WERI-Rb-1 (cell line): ENCODE results near the gene CYP8B1.
"Not testable (repeated sequence)": the region's sequence is repeated elsewhere in the genome, so short reads cannot be mapped to it uniquely, and the experiment has no call there.

Experiments
- DNase-seq: peaks from one replicate; pipeline ENCODE4 v3.0.0-alpha.2; 2020
- H3K27ac ChIP-seq: fragments of 250-450 bp; sonication (Bioruptor Pico); 2 replicates; pipeline ENCODE4 v1.5.1; 2020; ENCODE audit warnings: mild to moderate bottlenecking, moderate library complexity
- H3K27me3 ChIP-seq: fragments of 250-450 bp; sonication (Bioruptor Pico); 2 replicates; pipeline ENCODE4 v1.5.1; 2021; ENCODE audit warnings: mild to moderate bottlenecking, low read depth, moderate library complexity; ENCODE audit not compliant: insufficient read depth, severe bottlenecking
- H3K36me3 ChIP-seq: fragments of 250-450 bp; sonication (Bioruptor Pico); 2 replicates; pipeline ENCODE4 v1.5.1; 2020; ENCODE audit warnings: mild to moderate bottlenecking, moderate library complexity
- H3K4me3 ChIP-seq: 2 replicates; pipeline ENCODE4 v1.5.1; 2011; ENCODE audit warnings: low read depth, mild to moderate bottlenecking, control low read depth, low read length
- H3K9me3 ChIP-seq: fragments of 250-450 bp; sonication (Bioruptor Pico); 2 replicates; pipeline ENCODE4 v1.5.1; 2021; ENCODE audit warnings: mild to moderate bottlenecking, moderate library complexity; ENCODE audit not compliant: severe bottlenecking
- TF ChIP-seq, protein P1 (sequence below): IDR thresholded peaks from 2 replicates; pipeline ENCODE4 v1.5.1; 2011; ENCODE audit warnings: low read depth, mild to moderate bottlenecking, control low read depth, inconsistent platforms, low read length

CYP8B1 gene

DNA sequence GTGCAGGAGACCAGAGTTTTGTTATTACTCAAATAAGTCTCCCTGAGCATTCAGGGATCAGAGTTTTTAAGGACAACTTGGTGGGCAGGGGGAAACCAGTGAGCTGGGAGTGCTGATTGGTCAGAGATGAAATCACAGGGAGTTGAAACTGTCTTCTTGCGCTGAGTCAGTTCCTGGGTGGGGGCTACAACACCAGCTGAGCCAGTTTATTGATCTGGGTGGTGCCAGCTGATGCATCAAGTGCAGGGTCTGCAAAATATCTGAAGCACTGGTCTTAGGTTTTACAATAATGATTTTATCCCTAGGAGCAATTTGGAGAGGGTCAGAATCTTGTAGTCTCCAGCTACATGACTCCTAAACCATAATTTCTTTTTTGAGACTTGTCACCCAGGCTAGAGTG is 16.5 kb upstream of the CYP8B1 start:
- no peaks in the 10 kb centered on the region for H3K27me3 ChIP-seq
- H3K4me3 ChIP-seq: no peak overlapping the region
- H3K27ac ChIP-seq: no peak overlapping the region
- H3K9me3 ChIP-seq: no peaks in the 10 kb centered on the region
- H3K36me3 ChIP-seq: no peaks in the 10 kb centered on the region
- TF ChIP-seq, protein P1, sequence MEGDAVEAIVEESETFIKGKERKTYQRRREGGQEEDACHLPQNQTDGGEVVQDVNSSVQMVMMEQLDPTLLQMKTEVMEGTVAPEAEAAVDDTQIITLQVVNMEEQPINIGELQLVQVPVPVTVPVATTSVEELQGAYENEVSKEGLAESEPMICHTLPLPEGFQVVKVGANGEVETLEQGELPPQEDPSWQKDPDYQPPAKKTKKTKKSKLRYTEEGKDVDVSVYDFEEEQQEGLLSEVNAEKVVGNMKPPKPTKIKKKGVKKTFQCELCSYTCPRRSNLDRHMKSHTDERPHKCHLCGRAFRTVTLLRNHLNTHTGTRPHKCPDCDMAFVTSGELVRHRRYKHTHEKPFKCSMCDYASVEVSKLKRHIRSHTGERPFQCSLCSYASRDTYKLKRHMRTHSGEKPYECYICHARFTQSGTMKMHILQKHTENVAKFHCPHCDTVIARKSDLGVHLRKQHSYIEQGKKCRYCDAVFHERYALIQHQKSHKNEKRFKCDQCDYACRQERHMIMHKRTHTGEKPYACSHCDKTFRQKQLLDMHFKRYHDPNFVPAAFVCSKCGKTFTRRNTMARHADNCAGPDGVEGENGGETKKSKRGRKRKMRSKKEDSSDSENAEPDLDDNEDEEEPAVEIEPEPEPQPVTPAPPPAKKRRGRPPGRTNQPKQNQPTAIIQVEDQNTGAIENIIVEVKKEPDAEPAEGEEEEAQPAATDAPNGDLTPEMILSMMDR: no peak
- DNase-seq: no peak

DNA sequence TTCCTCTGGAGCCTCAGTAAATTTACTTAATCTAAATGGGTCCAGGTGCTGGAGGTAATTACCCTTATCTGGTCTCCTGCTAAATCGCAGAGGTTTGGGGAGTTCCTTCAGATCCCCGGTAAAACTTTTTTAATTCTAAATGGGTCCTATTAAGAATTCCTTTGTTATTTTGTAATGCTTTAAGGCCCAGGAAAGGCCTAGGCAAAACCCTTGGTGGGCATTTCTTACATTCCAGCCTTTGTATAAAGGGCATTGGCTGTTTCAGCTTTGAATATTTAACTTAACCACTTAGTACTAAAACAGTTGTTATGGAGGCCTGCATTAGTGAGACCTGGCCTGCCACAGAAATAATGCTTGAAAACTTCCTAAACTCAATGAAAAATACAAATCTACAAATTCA is 15.4 kb upstream of the CYP8B1 start:
- Histone ChIP-seq H3K27me3 (no peaks in the 10 kb centered on the region), H3K4me3 (no peak overlapping the region), H3K36me3 (no peaks in the 10 kb centered on the region), H3K27ac (no peak overlapping the region), H3K9me3 (no peaks in the 10 kb centered on the region)
- DNase-seq: no peak
- TF ChIP-seq, protein P1: no peak

DNA sequence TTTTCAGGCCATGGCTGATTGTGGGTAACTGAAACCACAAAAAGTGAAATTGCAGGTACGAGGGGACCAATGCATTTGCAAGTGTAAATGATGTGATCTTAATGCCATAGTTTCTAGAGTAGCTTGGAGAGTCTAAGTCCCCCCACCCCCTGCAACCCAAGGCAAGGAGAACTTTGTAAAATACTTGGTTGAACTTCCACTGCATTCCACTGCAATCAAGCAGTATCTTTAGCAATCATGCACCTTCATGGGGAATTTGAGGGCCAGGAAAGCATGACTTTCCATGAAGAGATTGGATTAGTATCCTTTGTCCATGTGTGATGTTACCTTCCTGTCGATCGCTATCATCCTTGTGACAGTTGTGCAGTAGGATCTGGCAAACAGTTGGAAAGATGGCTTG is 11.4 kb upstream of the CYP8B1 start:
- TF ChIP-seq, protein P1: no peak
- no peak for DNase-seq
- no peaks in the 10 kb centered on the region for H3K27me3 ChIP-seq
- H3K36me3 ChIP-seq: no peaks in the 10 kb centered on the region
- no peak overlapping the region for H3K27ac ChIP-seq
- no peaks in the 10 kb centered on the region for H3K9me3 ChIP-seq
- H3K4me3 ChIP-seq: no peak overlapping the region

DNA sequence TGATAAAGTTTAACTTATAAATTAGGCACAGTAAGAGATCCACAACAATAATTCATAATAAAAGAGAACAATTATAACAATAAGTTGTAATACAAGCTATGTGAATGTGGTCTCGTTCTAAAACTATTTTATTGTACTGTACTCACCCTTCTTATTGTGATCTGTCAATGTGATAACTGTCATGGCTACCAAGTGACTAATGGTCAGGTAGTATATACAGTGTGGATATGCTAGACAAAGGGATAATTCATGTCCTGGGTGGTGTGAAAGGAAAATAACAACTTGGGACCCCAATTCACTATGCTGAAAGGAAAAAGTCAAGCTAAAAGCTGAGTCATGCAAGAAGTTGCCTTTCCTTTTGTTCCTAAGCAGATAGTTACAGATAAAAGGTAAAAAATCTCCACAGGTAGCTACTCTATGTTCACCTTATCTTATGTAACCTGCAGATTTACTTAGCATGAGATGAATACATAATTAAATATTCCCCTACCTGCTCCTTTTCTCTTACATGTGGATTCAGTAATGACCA is 10.7 kb upstream of the CYP8B1 start:
- DNase-seq: no peak
- Histone ChIP-seq H3K36me3 (no peaks in the 10 kb centered on the region), H3K27ac (no peak overlapping the region), H3K9me3 (no peaks in the 10 kb centered on the region), H3K4me3 (no peak overlapping the region), H3K27me3 (no peaks in the 10 kb centered on the region)
- TF ChIP-seq, protein P1: no peak

DNA sequence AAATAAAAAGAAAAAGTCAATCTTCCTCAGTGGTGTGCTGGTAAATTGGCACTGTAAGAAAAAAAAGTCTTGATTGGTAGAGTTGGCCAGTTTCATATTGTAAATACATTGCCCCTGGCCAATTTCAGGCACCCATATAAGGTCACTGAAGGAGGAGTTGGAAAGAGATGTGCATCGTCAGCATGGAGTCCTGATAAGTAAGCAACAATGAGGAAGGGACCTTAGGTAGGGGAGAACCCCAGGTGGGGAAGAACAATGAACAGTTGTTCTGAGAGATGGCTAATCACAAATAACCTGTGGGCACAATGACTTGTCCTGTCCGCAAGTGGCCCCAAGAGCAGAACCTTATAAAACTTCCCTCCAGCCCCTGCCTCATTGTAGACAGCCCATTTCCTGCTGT is 8.6 kb upstream of the CYP8B1 start:
- no peak for DNase-seq
- Histone ChIP-seq H3K36me3 (no peaks in the 10 kb centered on the region), H3K27ac (no peak overlapping the region), H3K4me3 (no peak overlapping the region), H3K9me3 (no peaks in the 10 kb centered on the region), H3K27me3 (no peaks in the 10 kb centered on the region)
- TF ChIP-seq, protein P1: no peak

DNA sequence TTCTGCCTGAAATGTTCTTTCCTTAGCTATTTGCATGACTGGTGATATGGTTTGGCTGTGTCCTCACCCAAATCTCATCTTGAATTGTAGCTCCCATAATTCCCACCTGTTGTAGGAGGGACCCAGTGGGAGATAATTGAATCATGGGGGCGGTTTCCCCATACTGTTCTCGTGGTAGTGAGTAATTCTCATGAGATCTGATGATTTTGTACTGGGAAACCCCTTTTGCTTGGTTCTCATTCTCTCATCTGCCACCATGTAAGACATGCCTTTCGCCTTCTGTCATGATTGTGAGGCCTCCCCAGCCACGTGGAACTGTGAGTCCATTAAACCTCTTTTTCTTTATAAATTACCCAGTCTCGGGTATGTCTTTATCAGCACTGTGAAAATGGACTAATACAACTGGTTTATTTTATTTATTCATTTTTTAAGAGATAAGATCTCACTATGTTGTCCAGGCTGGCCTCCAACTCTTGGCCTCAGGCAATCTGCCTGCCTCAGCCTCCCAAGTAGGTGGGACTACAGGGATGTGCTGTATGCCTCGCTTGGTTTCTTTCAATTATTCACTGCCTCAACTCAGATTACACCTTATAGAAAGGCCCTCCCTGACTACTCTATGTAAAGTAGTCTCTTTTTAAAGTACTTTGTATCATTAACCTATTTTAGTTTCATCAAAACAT is 7.7 kb upstream of the CYP8B1 start:
- H3K36me3 ChIP-seq, H3K9me3 ChIP-seq, H3K27me3 ChIP-seq, H3K27ac ChIP-seq, DNase-seq, H3K4me3 ChIP-seq: not testable (repeated sequence)
